GM21528 (cell line): ENCODE data around the gene PRKCE.
"Not testable (repeated sequence)": the region's sequence is repeated elsewhere in the genome, so short reads cannot be mapped to it uniquely, and the experiment has no call there.

Experiments used
- ATAC-seq: cut with Tn5 transposase; IDR thresholded peaks from one replicate; pipeline ENCODE4 v1.9.1; 2021; ENCODE audit warnings: mild to moderate bottlenecking, moderate library complexity; ENCODE audit not compliant: unreplicated experiment, low FRiP score

PRKCE gene

DNA sequence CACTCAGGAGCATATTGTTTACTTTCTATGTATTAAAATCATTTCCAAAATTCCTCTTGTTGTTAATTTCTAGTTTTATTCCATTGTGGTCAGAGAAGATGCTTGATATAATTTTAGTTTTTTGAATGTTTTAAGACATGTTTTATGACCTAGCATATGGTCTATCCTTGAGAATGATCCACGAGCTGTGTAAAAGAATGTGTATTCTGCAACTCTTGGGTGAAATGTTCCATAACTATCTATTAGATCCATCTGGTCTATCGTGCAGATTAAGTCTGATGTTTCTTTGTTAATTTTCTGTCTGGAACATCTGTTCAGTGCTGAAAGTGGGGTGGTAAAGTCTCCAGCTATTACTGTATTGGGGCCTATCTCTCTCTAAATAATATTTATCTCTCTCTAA is 562.4 kb downstream of the PRKCE start:
- no peak for ATAC-seq

DNA sequence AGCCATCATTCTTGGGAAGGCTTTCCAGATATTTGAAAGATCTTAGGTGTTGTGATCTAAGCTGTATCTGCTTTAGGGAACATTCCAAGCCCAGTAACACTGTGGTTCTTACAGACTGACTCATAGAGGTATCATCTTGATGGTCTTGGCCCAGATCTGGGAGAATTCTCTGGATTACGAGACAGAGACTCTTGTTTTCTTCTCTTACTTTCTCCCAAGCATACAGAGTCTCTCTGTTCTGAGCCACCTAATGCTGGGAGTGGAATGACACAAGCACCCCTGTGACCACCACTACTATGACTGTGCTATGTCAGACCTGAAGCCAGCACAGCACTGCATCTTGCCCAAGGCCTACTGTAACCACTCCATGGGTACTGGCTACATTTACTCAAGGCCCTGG is 564.7 kb downstream of the PRKCE start:
- ATAC-seq = no peak

GRCh38 chr2:46223514-46223913 is 572.0 kb downstream of the PRKCE start:
- ATAC-seq = not testable (repeated sequence)

- no peak for ATAC-seq
Observed at GRCh38 chr2:46225150-46225625, 573.7 kb downstream of the PRKCE start.

DNA sequence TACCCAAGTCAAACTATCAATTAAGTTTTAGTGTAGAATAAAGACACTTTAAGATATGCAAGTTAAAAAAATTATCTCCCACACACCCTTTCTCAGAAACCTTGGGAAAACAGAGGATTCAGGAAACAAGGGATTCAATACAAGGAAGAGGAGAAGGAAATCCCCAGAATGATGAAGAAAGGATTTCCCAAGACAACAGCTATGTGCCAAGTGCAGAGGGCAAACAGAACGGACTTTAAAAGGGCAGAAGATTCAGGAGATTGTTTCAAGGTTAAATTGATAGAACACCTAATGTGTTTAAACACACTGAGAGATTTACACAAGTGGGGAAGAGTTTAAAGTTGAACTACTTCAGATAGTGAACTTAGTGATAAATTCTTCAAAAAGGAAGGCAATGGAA is 574.3 kb downstream of the PRKCE start:
- ATAC-seq = no peak

- ATAC-seq = no peak
Observed at GRCh38 chr2:46226620-46227019, 575.1 kb downstream of the PRKCE start.

DNA sequence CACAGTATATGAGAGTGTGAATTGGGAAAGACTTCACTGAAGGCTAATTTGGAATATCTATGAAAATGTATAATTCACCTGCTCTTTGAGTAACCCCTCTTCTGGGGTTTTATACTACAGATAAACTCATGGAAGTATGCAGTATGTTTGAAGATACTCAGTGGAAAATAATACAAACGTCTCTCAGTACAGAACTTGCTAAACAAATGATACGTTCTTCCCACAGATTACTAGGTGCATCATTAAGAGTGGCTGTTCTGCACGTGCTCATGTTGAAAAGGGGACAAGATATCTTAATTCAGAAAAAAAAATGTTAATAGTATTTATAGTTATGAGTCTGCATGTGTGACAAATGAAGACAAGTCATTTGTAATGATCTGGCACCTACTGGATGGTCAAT is 575.5 kb downstream of the PRKCE start:
- ATAC-seq = no peak

GRCh38 chr2:46227674-46228289 is 576.3 kb downstream of the PRKCE start:
- no peak for ATAC-seq

GRCh38 chr2:46229134-46230063 is 577.9 kb downstream of the PRKCE start:
- peak; percentile 73 for ATAC-seq

DNA sequence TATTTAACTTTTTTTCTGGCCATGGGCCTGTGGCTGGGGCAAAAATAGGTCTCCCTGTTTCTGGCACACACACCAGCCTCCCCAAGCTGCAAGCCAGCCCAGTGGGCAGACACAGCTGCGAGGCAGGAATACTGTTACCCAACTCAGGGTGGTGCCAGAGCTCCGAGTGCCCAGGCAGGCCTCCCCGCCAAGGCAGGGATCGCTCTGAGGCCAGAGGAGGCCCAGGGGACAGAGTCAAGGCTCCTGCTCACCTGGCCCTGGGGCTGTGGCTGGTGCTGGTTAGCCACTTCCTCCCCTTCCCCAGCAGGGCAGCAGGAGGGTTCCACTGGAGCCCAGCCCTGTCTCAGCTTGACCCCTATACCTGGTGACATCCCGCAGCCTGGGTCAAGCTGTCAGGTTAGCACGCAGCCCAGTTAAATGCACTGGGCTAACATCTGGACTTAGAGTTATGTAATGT is 578.7 kb downstream of the PRKCE start:
- peak; percentile 48 for ATAC-seq

DNA sequence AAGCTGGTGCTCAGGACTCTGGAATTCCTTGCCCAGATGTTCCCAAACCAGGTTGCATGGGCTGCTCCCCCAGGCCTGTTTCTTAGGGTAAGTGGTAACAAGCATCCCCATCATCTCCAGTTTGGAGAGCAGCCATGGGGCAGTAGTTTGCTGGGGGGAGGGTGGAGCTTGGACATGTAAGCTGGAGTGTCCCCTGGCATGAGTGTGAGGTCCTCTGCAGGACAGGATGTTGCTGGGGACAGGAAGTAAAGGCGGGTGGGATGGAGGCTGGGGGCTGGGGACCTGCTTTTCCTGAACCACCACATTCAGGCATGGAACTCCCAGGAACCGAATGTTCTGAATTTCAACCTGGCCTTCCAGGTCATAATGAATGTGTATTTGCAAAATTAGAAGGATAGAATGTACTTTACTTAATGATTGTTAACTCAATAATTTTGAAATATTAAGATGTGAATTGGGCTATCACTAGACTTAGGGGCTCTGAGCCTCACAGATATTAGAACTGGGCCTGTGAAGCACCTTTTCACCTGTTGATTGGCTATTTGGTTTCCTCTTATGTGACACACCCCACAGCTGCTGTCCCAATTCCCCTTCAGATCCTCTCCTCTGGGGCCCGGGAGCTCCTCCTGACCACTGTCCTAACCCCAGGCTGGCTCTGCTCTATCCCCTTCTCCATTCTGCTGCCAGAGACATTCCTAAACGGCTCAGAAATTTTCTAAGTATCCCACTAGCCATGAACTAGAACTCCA is 579.4 kb downstream of the PRKCE start:
- no peak for ATAC-seq

- no peak for ATAC-seq
Observed at GRCh38 chr2:46231721-46232120, 580.2 kb downstream of the PRKCE start.

GRCh38 chr2:46232860-46233259 is 581.4 kb downstream of the PRKCE start:
- no peak for ATAC-seq

DNA sequence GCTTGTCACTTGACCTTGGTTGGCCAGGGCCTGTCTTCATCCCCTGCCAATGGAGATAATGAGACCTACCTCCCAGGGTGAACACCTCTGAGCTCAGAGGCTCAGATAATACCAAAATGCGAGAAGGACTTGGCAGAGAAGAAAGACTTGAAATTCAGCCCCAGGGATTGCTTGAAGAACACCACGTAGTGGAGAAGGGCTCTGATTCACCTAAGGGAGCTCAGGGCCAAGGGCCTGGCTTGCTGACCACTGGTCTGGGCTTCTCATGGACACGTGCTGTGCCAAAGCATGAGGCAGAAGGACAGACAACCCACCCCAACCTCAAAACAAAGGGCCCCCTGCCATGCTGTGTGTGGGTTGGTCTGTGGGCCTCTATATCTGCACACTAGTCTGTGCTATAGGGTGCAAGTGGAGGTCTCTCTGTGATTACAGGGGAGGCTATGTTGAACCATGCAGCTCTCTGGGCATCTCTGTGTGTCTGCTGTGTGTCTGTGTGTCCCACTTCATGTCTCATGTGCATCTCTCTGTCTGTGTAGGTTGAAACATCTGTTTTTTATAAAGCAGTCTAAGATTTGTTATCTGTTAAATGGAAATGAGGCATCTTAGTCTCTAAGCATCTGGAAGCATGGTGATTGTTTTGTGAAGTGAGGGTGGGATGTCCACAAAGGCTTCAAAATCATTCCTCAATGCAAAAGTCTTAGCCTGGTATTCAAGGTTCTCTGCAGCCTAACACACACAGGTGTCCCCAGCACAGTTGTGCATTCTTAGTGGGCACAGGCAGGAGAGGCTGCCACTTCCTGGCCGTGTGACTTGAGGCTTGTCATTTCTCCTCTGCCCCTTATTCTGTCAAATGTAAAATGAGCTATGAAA is 584.8 kb downstream of the PRKCE start:
- ATAC-seq = no peak

- ATAC-seq = no peak
Observed at GRCh38 chr2:46236876-46237859, 585.7 kb downstream of the PRKCE start.
